ENCODE data around the gene ACADVL.

Gene ACADVL

DNA sequence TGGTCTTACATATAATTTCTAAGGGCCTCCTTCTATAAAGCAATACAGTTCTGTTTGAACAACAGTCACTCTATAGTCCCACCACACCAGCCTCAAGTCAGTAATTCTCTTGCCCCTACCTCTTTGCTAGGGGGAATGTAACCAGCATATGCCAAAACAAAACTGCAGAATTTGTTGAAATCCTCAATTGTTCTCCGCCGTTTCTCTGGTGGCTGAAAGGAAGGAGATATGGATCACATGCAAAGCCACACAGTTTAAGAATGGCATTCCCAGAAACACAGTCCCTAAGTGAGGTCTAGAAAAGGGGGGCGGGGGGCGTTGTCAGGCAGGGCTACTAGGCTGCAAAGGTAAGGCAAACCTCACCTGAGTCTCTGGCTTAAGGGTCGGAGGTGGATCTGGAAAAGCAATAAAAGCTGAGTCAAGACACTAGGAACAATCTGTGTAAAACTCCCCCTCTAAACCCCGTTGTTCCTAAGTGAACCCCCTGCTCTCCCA is 17.6 kb downstream of the ACADVL start:
- no peak for TF ChIP-seq CTCF (IDR thresholded peaks at IDR 0.05; ENCODE audit: insufficient read depth, missing control alignments)
- DNase-seq (ENCODE audit: insufficient read length, low spot score) (no peak), FAIRE-seq (no peak)

GRCh38 chr17:7237761-7238419 is 18.2 kb downstream of the ACADVL start:
- no peak for TF ChIP-seq CTCF (IDR thresholded peaks at IDR 0.05; ENCODE audit: insufficient read depth, missing control alignments)
- no peak for FAIRE-seq
- peak; percentile 71 for DNase-seq (ENCODE audit: insufficient read length, low spot score)

DNA sequence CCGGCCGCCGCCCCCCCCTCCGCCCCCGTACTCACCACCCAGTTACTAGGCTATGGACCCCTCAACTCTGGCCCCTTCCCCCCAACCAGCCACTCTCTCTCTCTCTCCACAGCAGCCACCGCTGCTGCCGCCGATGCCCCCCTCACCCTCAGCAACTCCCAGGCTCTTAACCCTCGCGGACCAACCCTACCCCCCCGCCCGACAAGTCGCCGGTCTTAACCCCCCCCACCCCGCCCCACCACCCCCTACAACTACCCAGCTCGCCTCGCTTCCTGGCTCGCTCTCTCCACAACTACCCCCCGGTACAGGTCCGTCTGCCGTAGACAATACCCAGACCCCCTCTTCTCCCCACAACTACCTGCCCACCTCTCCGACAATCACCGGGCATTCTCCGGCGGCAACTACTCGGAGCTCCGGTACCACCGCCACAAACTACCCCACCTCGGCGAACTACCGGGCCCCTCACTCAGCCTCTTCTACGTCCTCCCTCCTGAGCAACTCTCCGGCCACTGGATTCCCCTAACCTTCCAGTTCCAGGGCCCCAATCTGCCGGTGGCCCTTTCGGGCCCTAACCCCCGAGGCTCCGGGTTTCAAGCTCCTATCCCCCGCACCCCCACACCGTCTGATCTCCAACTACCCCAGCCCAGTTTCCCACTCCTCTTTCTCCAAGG is 18.8 kb downstream of the ACADVL start:
- no peak for FAIRE-seq
- TF ChIP-seq CTCF (IDR thresholded peaks at IDR 0.05; ENCODE audit: insufficient read depth, missing control alignments), result no peak
- DNase-seq (ENCODE audit: insufficient read length, low spot score), result peak; percentile 46

DNA sequence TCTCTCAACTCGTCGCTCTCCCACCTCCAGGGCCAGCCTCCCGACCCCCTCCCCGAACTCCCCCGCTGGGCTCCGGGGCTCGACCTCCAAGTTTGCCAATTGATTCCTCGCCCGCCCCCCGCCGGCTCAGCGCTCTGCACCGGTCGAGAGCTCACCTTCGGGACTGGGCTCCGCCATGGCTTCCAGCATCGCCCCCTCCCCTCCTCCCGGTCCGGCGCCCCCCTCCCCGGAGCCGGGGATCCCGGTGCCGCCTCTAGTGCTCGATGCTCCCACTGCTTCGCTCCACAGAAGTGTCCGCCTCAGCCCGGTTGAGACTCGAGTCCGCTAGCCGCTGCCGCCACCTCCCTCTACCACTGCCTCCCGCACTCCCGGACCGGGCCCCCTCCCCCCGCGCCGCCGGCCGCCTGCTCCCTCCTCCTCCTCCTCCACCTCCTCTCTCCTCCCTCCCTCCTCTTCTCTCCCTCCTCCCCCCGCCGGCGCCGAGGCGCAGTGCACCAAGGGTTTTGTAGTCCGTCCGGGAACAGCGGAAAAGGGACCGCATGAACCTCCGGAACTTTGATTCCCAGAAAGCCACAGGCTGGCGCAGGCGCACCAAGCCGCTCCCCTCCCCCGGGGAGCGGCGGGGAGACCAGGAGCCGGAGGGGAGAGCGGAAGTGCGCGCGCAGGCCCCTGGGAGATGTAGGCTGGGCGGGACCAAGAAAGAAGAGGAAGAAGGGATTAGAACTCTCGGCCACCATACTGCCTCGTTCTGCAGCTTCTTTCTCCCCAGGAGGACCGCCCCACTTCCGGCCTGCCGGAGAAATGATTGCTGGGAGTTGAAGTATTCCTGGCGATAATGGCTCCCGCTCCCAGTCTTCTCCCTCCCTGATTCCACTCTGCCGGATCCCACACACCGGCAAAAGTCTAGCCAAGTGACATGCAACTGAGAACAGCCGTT is 19.6 kb downstream of the ACADVL start, which contains the start of gene PHF23:
TSS of gene PHF23 (minus strand) at position 367 of the 937 bp plus-strand sequence. CDS start at position 189, 178 bp downstream.
- no peak for TF ChIP-seq CTCF (IDR thresholded peaks at IDR 0.05; ENCODE audit: insufficient read depth, missing control alignments)
- FAIRE-seq, result no peak
- peak; percentile 90 for DNase-seq (ENCODE audit: insufficient read length, low spot score)

DNA sequence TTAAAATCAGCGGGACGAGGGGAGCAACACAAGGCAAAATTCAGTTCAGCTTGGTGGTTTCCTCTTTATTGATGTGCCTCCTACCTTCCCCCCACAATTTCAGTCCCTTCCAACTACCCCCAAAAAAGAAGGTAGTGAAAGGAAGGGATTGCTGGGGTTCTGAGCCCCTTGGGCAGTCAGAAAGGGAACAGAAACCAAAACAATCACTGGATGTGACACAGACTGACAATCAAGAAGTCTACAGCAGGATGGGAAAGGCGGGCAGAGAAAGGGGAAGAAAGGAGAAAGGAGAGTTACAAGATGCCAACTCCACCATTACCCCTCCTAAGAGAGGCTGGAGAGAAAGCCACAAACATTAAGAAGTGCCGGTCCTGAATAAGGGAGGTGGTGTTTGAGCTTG is 20.6 kb downstream of the ACADVL start:
- FAIRE-seq (no peak), DNase-seq (ENCODE audit: insufficient read length, low spot score) (no peak)
- no peak for TF ChIP-seq CTCF (IDR thresholded peaks at IDR 0.05; ENCODE audit: insufficient read depth, missing control alignments)

- DNase-seq (ENCODE audit: insufficient read length, low spot score) (no peak), FAIRE-seq (no peak)
- no peak for TF ChIP-seq CTCF (IDR thresholded peaks at IDR 0.05; ENCODE audit: insufficient read depth, missing control alignments)
These were observed 21.5 kb downstream of the ACADVL start for GRCh38 chr17:7241090-7241733.
